Stimulated activated CD4-positive, alpha-beta T cell treated with anti-CD3 and anti-CD28 coated beads, Interleukin-4, amount 100 ng/mL, for 4 hours (primary cell): ENCODE data around the gene DKC1.

ENCODE experiments used
- DNase-seq, 2 experiments: peaks; one replicate each; pipeline ENCODE4 v3.0.0-alpha.2; 2020

DKC1 gene

GRCh38 chrX:154762537-154763296, at the start of gene DKC1:
DKC1 (plus strand) TSS chrX:154762864; CDS start chrX:154762966, 102 bp downstream.
- peak; percentile 92 to 96 for DNase-seq

- peak in 1 of 2 experiments; percentile 24 for DNase-seq
Observed at GRCh38 chrX:154714925-154715324, 47.7 kb upstream of the DKC1 start.

- DNase-seq: no peak
Observed at GRCh38 chrX:154715825-154716224, 46.8 kb upstream of the DKC1 start.

GRCh38 chrX:154717824-154718223, 44.8 kb upstream of the DKC1 start:
- peak in 1 of 2 experiments; percentile 17 for DNase-seq

- DNase-seq: no peak
Observed at GRCh38 chrX:154718616-154719015, 44.0 kb upstream of the DKC1 start.

- DNase-seq: peak in 1 of 2 experiments; percentile 66
Observed at GRCh38 chrX:154719132-154719675, 43.5 kb upstream of the DKC1 start.

GRCh38 chrX:154720067-154720466, 42.6 kb upstream of the DKC1 start:
- no peak for DNase-seq

GRCh38 chrX:154721155-154721554, 41.5 kb upstream of the DKC1 start:
- no peak for DNase-seq

- DNase-seq: no peak
Observed at GRCh38 chrX:154724993-154725756, 37.5 kb upstream of the DKC1 start.

- no peak for DNase-seq
Observed at GRCh38 chrX:154727418-154727817, 35.2 kb upstream of the DKC1 start.

GRCh38 chrX:154727871-154728270, 34.8 kb upstream of the DKC1 start:
- no peak for DNase-seq

GRCh38 chrX:154728431-154729190, 34.1 kb upstream of the DKC1 start:
- no peak for DNase-seq

- no peak for DNase-seq
Observed at GRCh38 chrX:154729439-154729838, 33.2 kb upstream of the DKC1 start.

GRCh38 chrX:154730253-154730891, 32.3 kb upstream of the DKC1 start:
- DNase-seq: no peak

- no peak for DNase-seq
Observed at GRCh38 chrX:154731184-154731583, 31.5 kb upstream of the DKC1 start.

GRCh38 chrX:154731881-154732280, 30.8 kb upstream of the DKC1 start:
- no peak for DNase-seq

GRCh38 chrX:154732421-154733065, 30.1 kb upstream of the DKC1 start:
- no peak for DNase-seq

- no peak for DNase-seq
Observed at GRCh38 chrX:154733066-154733425, 29.6 kb upstream of the DKC1 start.

GRCh38 chrX:154734061-154734781, 28.4 kb upstream of the DKC1 start:
- DNase-seq: no peak

GRCh38 chrX:154735695-154736393, 26.8 kb upstream of the DKC1 start:
- no peak for DNase-seq

- DNase-seq: no peak
Observed at GRCh38 chrX:154737136-154737535, 25.5 kb upstream of the DKC1 start.
